Neural progenitor cell (in vitro differentiated cells): ENCODE data around the gene PRAC2. TPM values are rescaled to one million over a fixed set of nuclear protein-coding genes. Genes with fewer than 3 reads are reported as not detected.

Experiments used
- DNase-seq: peaks from one replicate; pipeline ENCODE4 v3.0.0-alpha.2; 2016; ENCODE audit warnings: low spot score
- H2AFZ ChIP-seq: fragments of 200-600 bp; sonication (generic); replicated peaks from 2 replicates; pipeline ENCODE4 v1.6.1; 2016; ENCODE audit warnings: antibody characterized with exemption
- H3F3A ChIP-seq: fragments of 200-600 bp; sonication (generic); 2 replicates; pipeline ENCODE4 v1.6.1; 2016; ENCODE audit warnings: antibody characterized with exemption, low read depth
- H3K27ac ChIP-seq: fragments of 200-600 bp; sonication (generic); 2 replicates; pipeline ENCODE4 v1.5.1; 2016; ENCODE audit warnings: mild to moderate bottlenecking
- H3K27me3 ChIP-seq: fragments of 200-600 bp; sonication (generic); 2 replicates; pipeline ENCODE4 v1.6.1; 2016; ENCODE audit warnings: mild to moderate bottlenecking, moderate library complexity
- H3K36me3 ChIP-seq: fragments of 200-600 bp; sonication (generic); 2 replicates; pipeline ENCODE4 v1.5.1; 2016
- H3K4me1 ChIP-seq: fragments of 200-600 bp; sonication (generic); 2 replicates; pipeline ENCODE4 v1.6.1; 2016; ENCODE audit warnings: mixed run types
- H3K4me2 ChIP-seq: fragments of 200-600 bp; sonication (generic); 2 replicates; pipeline ENCODE4 v1.6.1; 2016
- H3K4me3 ChIP-seq: fragments of 200-600 bp; sonication (generic); 2 replicates; pipeline ENCODE4 v1.5.1; 2016
- H3K79me2 ChIP-seq: fragments of 200-600 bp; sonication (generic); 2 replicates; pipeline ENCODE4 v1.6.1; 2016; ENCODE audit warnings: low read depth
- H3K9ac ChIP-seq: fragments of 200-600 bp; sonication (generic); 2 replicates; pipeline ENCODE4 v1.6.1; 2016
- H3K9me3 ChIP-seq: fragments of 200-600 bp; sonication (generic); 2 replicates; pipeline ENCODE4 v1.5.1; 2016; ENCODE audit warnings: low read depth
- H4K20me1 ChIP-seq: fragments of 200-600 bp; sonication (generic); 2 replicates; pipeline ENCODE4 v1.6.1; 2016; ENCODE audit warnings: low read depth
- H3K27ac Mint-ChIP-seq: 3 replicates; pipeline ENCODE4 v1.8.0; 2021; ENCODE audit warnings: mixed read lengths
- H3K27me3 Mint-ChIP-seq: 2 replicates; pipeline ENCODE4 v1.8.0; 2022; ENCODE audit warnings: low read depth, mild to moderate bottlenecking, inconsistent platforms, moderate library complexity, mixed read lengths; ENCODE audit not compliant: insufficient read depth
- H3K36me3 Mint-ChIP-seq: 3 replicates; pipeline ENCODE4 v1.8.0; 2021; ENCODE audit warnings: mixed read lengths
- H3K4me1 Mint-ChIP-seq: 3 replicates; pipeline ENCODE4 v1.8.0; 2021; ENCODE audit warnings: mixed read lengths
- H3K4me3 Mint-ChIP-seq: 3 replicates; pipeline ENCODE4 v1.8.0; 2021; ENCODE audit warnings: mild to moderate bottlenecking, moderate library complexity, mixed read lengths
- H3K9me3 Mint-ChIP-seq: 3 replicates; pipeline ENCODE4 v1.8.0; 2020; ENCODE audit warnings: mixed read lengths
- CTCF ChIP-seq: fragments of 200-600 bp; sonication (generic); IDR thresholded peaks from 2 replicates; pipeline ENCODE4 v1.5.1; 2017; ENCODE audit warnings: antibody characterized with exemption, mild to moderate bottlenecking
- EZH2 ChIP-seq: fragments of 200-600 bp; sonication (generic); IDR thresholded peaks from 2 replicates; pipeline ENCODE4 v1.6.1; 2017; ENCODE audit warnings: antibody characterized with exemption, mild to moderate bottlenecking, moderate library complexity
- EZH2phosphoT487 ChIP-seq: fragments of 200-600 bp; sonication (generic); IDR thresholded peaks from 2 replicates; pipeline ENCODE4 v1.6.1; 2017; ENCODE audit warnings: antibody characterized with exemption
- total RNA-seq: library from RNA; depleted of rRNA; stranded (reverse); fragments of >200 nt; gene quantifications from 2 replicates; pipeline ENCODE4 v1.2.3, GENCODE V29; 2015; ENCODE audit warnings: low replicate concordance

Gene PRAC2
- total RNA-seq, 1 donor from 2014 or later: not detected

- H4K20me1 ChIP-seq: peaks cover 66% of the 10 kb centered on the region
- H3F3A ChIP-seq: peaks cover 14% of the 10 kb centered on the region
- peaks cover 14% of the 10 kb centered on the region for H3K4me1 Mint-ChIP-seq
- no peak overlapping the region for H3K4me3 ChIP-seq
- H3K27ac ChIP-seq: no peak overlapping the region
- no peaks in the 10 kb centered on the region for H3K36me3 Mint-ChIP-seq
- H3K9me3 ChIP-seq: no peaks in the 10 kb centered on the region
- peak overlapping the region; percentile 35 for H3K4me3 Mint-ChIP-seq
- no peaks in the 10 kb centered on the region for H3K9me3 Mint-ChIP-seq
- no peak overlapping the region for H2AFZ ChIP-seq
- no peaks in the 10 kb centered on the region for H3K79me2 ChIP-seq
- TF ChIP-seq EZH2phosphoT487 (no peak), EZH2 (no peak), CTCF (no peak)
- peaks cover 82% of the 10 kb centered on the region for H3K27me3 Mint-ChIP-seq
- DNase-seq: no peak
- H3K27me3 ChIP-seq: peaks cover 100% of the 10 kb centered on the region
- no peak overlapping the region for H3K9ac ChIP-seq
- no peak overlapping the region for H3K4me2 ChIP-seq
- no peak overlapping the region for H3K27ac Mint-ChIP-seq
- H3K36me3 ChIP-seq: no peaks in the 10 kb centered on the region
- H3K4me1 ChIP-seq: no peaks in the 10 kb centered on the region
Observed at GRCh38 chr17:48717367-48718226, 5.4 kb upstream of the PRAC2 start.

DNA sequence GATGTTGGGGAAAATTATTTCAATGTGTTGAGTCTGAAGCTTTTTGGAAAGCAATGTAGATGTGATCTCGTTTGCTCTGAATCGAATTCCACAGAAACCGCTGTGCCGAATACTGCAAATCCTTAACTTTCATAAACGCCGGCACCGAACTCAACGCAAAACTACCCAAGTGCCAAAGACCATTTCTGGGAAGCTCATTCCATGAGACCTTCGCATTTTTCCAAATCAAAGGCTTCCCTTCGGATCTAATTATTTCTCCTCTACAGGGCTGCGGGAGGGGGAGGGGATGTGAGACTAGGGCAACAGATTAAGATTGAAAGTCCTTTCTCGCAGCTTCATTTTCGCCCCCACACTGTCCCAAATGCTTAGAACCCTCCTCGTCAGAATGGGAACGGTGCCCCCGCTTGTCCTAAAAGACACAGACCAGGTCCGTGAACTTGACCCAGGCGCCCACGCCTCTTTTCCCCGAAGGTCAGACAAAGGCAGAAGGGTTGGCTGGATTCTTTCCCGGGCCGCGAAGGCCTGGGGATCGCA lies 4.7 kb upstream of the PRAC2 start:
- no peaks in the 10 kb centered on the region for H3K9me3 ChIP-seq
- peaks cover 85% of the 10 kb centered on the region for H3K27me3 Mint-ChIP-seq
- peak overlapping the region; percentile 31 for H3K4me3 Mint-ChIP-seq
- H3K27ac ChIP-seq: no peak overlapping the region
- H3K9me3 Mint-ChIP-seq: no peaks in the 10 kb centered on the region
- H3K36me3 Mint-ChIP-seq: no peaks in the 10 kb centered on the region
- TF ChIP-seq CTCF (no peak), EZH2phosphoT487 (no peak), EZH2 (no peak)
- peaks cover 15% of the 10 kb centered on the region for H3F3A ChIP-seq
- peaks cover 73% of the 10 kb centered on the region for H4K20me1 ChIP-seq
- H3K27me3 ChIP-seq: peaks cover 100% of the 10 kb centered on the region
- H3K4me1 Mint-ChIP-seq: peaks cover 14% of the 10 kb centered on the region
- no peaks in the 10 kb centered on the region for H3K4me1 ChIP-seq
- H3K36me3 ChIP-seq: no peaks in the 10 kb centered on the region
- H3K4me3 ChIP-seq: no peak overlapping the region
- H3K27ac Mint-ChIP-seq: no peak overlapping the region
- no peaks in the 10 kb centered on the region for H3K79me2 ChIP-seq
- no peak overlapping the region for H2AFZ ChIP-seq
- no peak overlapping the region for H3K9ac ChIP-seq
- H3K4me2 ChIP-seq: no peak overlapping the region
- peak; percentile 69 for DNase-seq

GRCh38 chr17:48718761-48719641 lies 4.0 kb upstream of the PRAC2 start:
- Histone ChIP-seq H3K4me2 (no peak overlapping the region), H3K27me3 (peaks cover 100% of the 10 kb centered on the region), H3K79me2 (no peaks in the 10 kb centered on the region), H3K36me3 (no peaks in the 10 kb centered on the region), H2AFZ (no peak overlapping the region), H4K20me1 (peaks cover 80% of the 10 kb centered on the region), H3K27ac (no peak overlapping the region), H3K4me1 (no peaks in the 10 kb centered on the region), H3K4me3 (no peak overlapping the region), H3K9ac (no peak overlapping the region), H3K9me3 (no peaks in the 10 kb centered on the region), H3F3A (peaks cover 21% of the 10 kb centered on the region)
- Mint-ChIP-seq H3K4me3 (peak overlapping the region; percentile 68), H3K27me3 (peaks cover 86% of the 10 kb centered on the region), H3K27ac (no peak overlapping the region), H3K4me1 (peaks cover 14% of the 10 kb centered on the region), H3K9me3 (no peaks in the 10 kb centered on the region), H3K36me3 (no peaks in the 10 kb centered on the region)
- DNase-seq: peak; percentile 64
- TF ChIP-seq CTCF (no peak), EZH2phosphoT487 (peak; percentile 93), EZH2 (peak; percentile 99)
